Activated CD4-positive, alpha-beta T cell treated with anti-CD3 and anti-CD28 coated beads for 1 hour (primary cell): ENCODE results near the gene MEGF10.
"Not testable (repeated sequence)": the region's sequence is repeated elsewhere in the genome, so short reads cannot be mapped to it uniquely, and the experiment has no call there.

Experiments
- DNase-seq: peaks from one replicate; pipeline ENCODE4 v3.0.0-alpha.2; 2020

Gene MEGF10

GRCh38 chr5:127298656-127299055 is 8.1 kb downstream of the MEGF10 start:
- no peak for DNase-seq

- no peak for DNase-seq
These were observed 9.1 kb downstream of the MEGF10 start for GRCh38 chr5:127299678-127300077.

- DNase-seq, result no peak
These were observed 11.9 kb downstream of the MEGF10 start for GRCh38 chr5:127302509-127302908.

- no peak for DNase-seq
These were observed 12.8 kb downstream of the MEGF10 start for GRCh38 chr5:127303404-127303803.

- no peak for DNase-seq
These were observed 14.9 kb downstream of the MEGF10 start for GRCh38 chr5:127305493-127305892.

- no peak for DNase-seq
These were observed 15.4 kb downstream of the MEGF10 start for GRCh38 chr5:127306036-127306435.

- no peak for DNase-seq
These were observed 16.1 kb downstream of the MEGF10 start for GRCh38 chr5:127306647-127307046.

GRCh38 chr5:127307868-127308267 is 17.3 kb downstream of the MEGF10 start:
- no peak for DNase-seq

- DNase-seq, result not testable (repeated sequence)
These were observed 17.7 kb downstream of the MEGF10 start for GRCh38 chr5:127308325-127308724.

- DNase-seq, result no peak
These were observed 18.3 kb downstream of the MEGF10 start for GRCh38 chr5:127308945-127309344.

- DNase-seq, result no peak
These were observed 20.8 kb downstream of the MEGF10 start for GRCh38 chr5:127311349-127311748.

- no peak for DNase-seq
These were observed 21.4 kb downstream of the MEGF10 start for GRCh38 chr5:127311781-127312525.

GRCh38 chr5:127313379-127313778 is 22.8 kb downstream of the MEGF10 start:
- no peak for DNase-seq

- DNase-seq, result peak; percentile 47
These were observed 23.4 kb downstream of the MEGF10 start for GRCh38 chr5:127313847-127314473.

- no peak for DNase-seq
These were observed 25.4 kb downstream of the MEGF10 start for GRCh38 chr5:127316011-127316410.

- not testable (repeated sequence) for DNase-seq
These were observed 26.8 kb downstream of the MEGF10 start for GRCh38 chr5:127317385-127317784.

GRCh38 chr5:127320032-127320965 is 29.7 kb downstream of the MEGF10 start:
- DNase-seq, result no peak

- DNase-seq, result no peak
These were observed 30.9 kb downstream of the MEGF10 start for GRCh38 chr5:127321465-127321864.

GRCh38 chr5:127322403-127322802 is 31.8 kb downstream of the MEGF10 start:
- no peak for DNase-seq

GRCh38 chr5:127324756-127325155 is 34.2 kb downstream of the MEGF10 start:
- DNase-seq, result no peak

GRCh38 chr5:127326431-127326830 is 35.8 kb downstream of the MEGF10 start:
- no peak for DNase-seq

GRCh38 chr5:127326976-127327755 is 36.6 kb downstream of the MEGF10 start:
- no peak for DNase-seq

GRCh38 chr5:127330116-127330515 is 39.5 kb downstream of the MEGF10 start:
- no peak for DNase-seq
